HepG2 (cell line): Measurements from ENCODE around the gene PPP1R12B. TPM values are rescaled to one million over a fixed set of nuclear protein-coding genes. Genes with fewer than 3 reads are reported as not detected.

Experiments
- ATAC-seq: fragments of 200-7000 bp; cut with Tn5 transposase; 3 replicates; pipeline ENCODE4 v1.9.1; 2020; ENCODE audit warnings: mild to moderate bottlenecking, moderate library complexity
- BruUV-seq: library from RNA; stranded (reverse); fragments of 400-500 nt; replicated peaks from 2 replicates; lab custom pipeline; 2021; lab: Mats Ljungman, UMichigan
- CTCF ChIA-PET: fragments of 300-600 bp; formaldehyde crosslinking; extraction: SDS; loops from one replicate; lab custom pipeline; 2021; ENCODE audit warnings: low total read pairs, inconsistent platforms, low intra/inter-chr PET ratio; lab: Yijun Ruan, JAX
- POLR2A ChIA-PET: fragments of 350-600 bp; sonication (Branson Sonifier 250); formaldehyde crosslinking; loops from one replicate; lab custom pipeline; 2020; ENCODE audit warnings: antibody characterized with exemption, inconsistent platforms; lab: Yijun Ruan, JAX
- DNase-seq: peaks from one replicate; pipeline ENCODE4 v3.0.0-alpha.2; 2015; ENCODE audit warnings: low spot score
- FAIRE-seq: peaks from 3 replicates; lab custom pipeline; 2011; peaks lifted over from hg19 to GRCh38; lab: Jason Lieb, UNC
- H2AFZ ChIP-seq: one replicate; pipeline ENCODE4 v1.6.1; 2011; ENCODE audit warnings: low read length, inconsistent platforms
- H3K27ac ChIP-seq: fragments of 300-600 bp; 3 replicates; pipeline ENCODE4 v1.8.0; 2011; ENCODE audit warnings: mixed run types, mild to moderate bottlenecking, mixed read lengths, low read length, inconsistent platforms; ENCODE audit not compliant: insufficient read depth; ENCODE audit errors: extremely low read length
- H3K27me3 ChIP-seq, 2 experiments: fragments of 200-600 bp in 1 of 2; 2 replicates in 1 of 2; 3 replicates in 1 of 2; pipeline versions ENCODE4 v1.6.0 to v1.8.0; 2011; ENCODE audit warnings: low read length in 2 of 2, mild to moderate bottlenecking in 2 of 2, moderate library complexity in 2 of 2, inconsistent platforms in 1 of 2; ENCODE audit not compliant: insufficient read depth in 2 of 2, control insufficient read depth in 1 of 2
- H3K36me3 ChIP-seq, 2 experiments: fragments of 200-600 bp in 1 of 2; replicated peaks in 1 of 2; 2 replicates in 1 of 2; 3 replicates in 1 of 2; pipeline versions ENCODE4 v1.5.1 to v1.8.0; 2011; ENCODE audit warnings: low read length in 2 of 2, inconsistent platforms in 1 of 2; ENCODE audit not compliant: insufficient read depth in 2 of 2, control insufficient read depth in 1 of 2
- H3K4me1 ChIP-seq: 2 replicates; pipeline ENCODE4 v1.5.1; 2012; ENCODE audit warnings: low read length, inconsistent platforms; ENCODE audit not compliant: insufficient read depth
- H3K4me2 ChIP-seq: 2 replicates; pipeline ENCODE4 v1.6.0; 2011; ENCODE audit warnings: low read depth, low read length, inconsistent platforms
- H3K4me3 ChIP-seq, 3 experiments: fragments of 200-600 bp in 1 of 3; sonication (generic), shearing (Covaris generic) in 1 of 3; replicated peaks in 1 of 3; 2 replicates each; pipeline ENCODE4 v1.5.1; 2011 to 2016; ENCODE audit warnings: low read length in 3 of 3, inconsistent platforms in 2 of 3, low read depth in 2 of 3, mild to moderate bottlenecking in 2 of 3, control low read depth in 1 of 3, mixed read lengths in 1 of 3; ENCODE audit not compliant: insufficient read depth in 1 of 3
- H3K79me2 ChIP-seq: one replicate; pipeline ENCODE4 v1.6.1; 2011; ENCODE audit warnings: low read length, inconsistent platforms; ENCODE audit not compliant: insufficient read depth
- H3K9ac ChIP-seq: 2 replicates; pipeline ENCODE4 v1.6.0; 2011; ENCODE audit warnings: mild to moderate bottlenecking, low read depth, low read length, inconsistent platforms; ENCODE audit not compliant: insufficient read depth
- H3K9me3 ChIP-seq: 2 replicates; pipeline ENCODE4 v1.5.1; 2012; ENCODE audit warnings: mild to moderate bottlenecking, low read length
- H4K20me1 ChIP-seq: 2 replicates; pipeline ENCODE4 v1.6.0; 2011; ENCODE audit warnings: inconsistent platforms, mild to moderate bottlenecking, low read length, moderate library complexity; ENCODE audit not compliant: insufficient read depth
- KDM1A ChIP-seq: IDR thresholded peaks from 2 replicates; pipeline ENCODE4 v1.6.1; 2016; ENCODE audit warnings: missing compliant biosample characterization
- MAFG ChIP-seq: sonication (generic); formaldehyde crosslinking; IDR thresholded peaks from 2 replicates; pipeline ENCODE4 v1.5.1; 2020; ENCODE audit warnings: mild to moderate bottlenecking, missing genetic modification reagents
- SRSF9 ChIP-seq: fragments of 200-400 bp; formaldehyde crosslinking; IDR thresholded peaks from 2 replicates; pipeline ENCODE4 v1.6.1; 2018; ENCODE audit warnings: borderline replicate concordance, mild to moderate bottlenecking, low read depth, low read length; ENCODE audit not compliant: insufficient read depth, poor library complexity, severe bottlenecking
- WGBS: methylation state at CpG from one replicate; pipeline ENCODE4 v1.1.6; 2017; ENCODE audit warnings: low lambda C conversion rate; 5-methylcytosine and 5-hydroxymethylcytosine counted together
- in situ Hi-C: cut with HindIII; loops from 2 replicates; pipeline ENCODE4 v1.10.0; 2017; ENCODE audit warnings: low pct_unique_long_range_greater_than_20kb; ENCODE audit not compliant: extremely low pct_ligation_motif_present
- intact Hi-C: fragments of 100-400 bp; cut with micrococcal nuclease; formaldehyde crosslinking; loops from one replicate; pipeline ENCODE4 v1.10.0; 2022; ENCODE audit not compliant: unreplicated experiment
- polyA plus RNA-seq, 8 experiments: library from polyadenylated mRNA; depleted of rRNA in 3 of 8; stranded (reverse) in 7 of 8; unstranded in 1 of 8; fragments of >200 nt; fragmentation: Illumina TruSeq in 4 of 8; extraction: Trizol in 4 of 8; gene quantifications; 2 replicates each; pipeline versions ENCODE4 v1.2.1 to v1.2.3, GENCODE V29; 2011 to 2016; ENCODE audit warnings: low read depth in 4 of 8, missing spikeins in 1 of 8, mixed read lengths in 1 of 8; ENCODE audit not compliant: insufficient read depth in 1 of 8
- total RNA-seq, 5 experiments: library from RNA; depleted of rRNA; stranded (reverse); fragments of >200 nt; fragmentation: Illumina TruSeq; extraction: Trizol; gene quantifications; 2 replicates each; pipeline ENCODE4 v1.2.3, GENCODE V29; 2016; ENCODE audit warnings: low read depth in 1 of 5
- TF ChIP-seq, protein P1 (sequence below): sonication (generic); formaldehyde crosslinking; IDR thresholded peaks from 2 replicates; pipeline ENCODE4 v1.5.0; 2020; ENCODE audit warnings: mild to moderate bottlenecking, missing genetic modification reagents, moderate library complexity
- TF ChIP-seq, protein P2 (sequence below): sonication (generic); formaldehyde crosslinking; IDR thresholded peaks from 2 replicates; pipeline ENCODE4 v1.4.0; 2020; ENCODE audit warnings: mild to moderate bottlenecking, missing genetic modification reagents

Gene PPP1R12B
- total and polyA plus RNA-seq, 2 of the 13 experiments (the other 11 are each of a cell fraction or from before 2014, with no cell fraction given) = 12.0 to 13.6 TPM

DNA sequence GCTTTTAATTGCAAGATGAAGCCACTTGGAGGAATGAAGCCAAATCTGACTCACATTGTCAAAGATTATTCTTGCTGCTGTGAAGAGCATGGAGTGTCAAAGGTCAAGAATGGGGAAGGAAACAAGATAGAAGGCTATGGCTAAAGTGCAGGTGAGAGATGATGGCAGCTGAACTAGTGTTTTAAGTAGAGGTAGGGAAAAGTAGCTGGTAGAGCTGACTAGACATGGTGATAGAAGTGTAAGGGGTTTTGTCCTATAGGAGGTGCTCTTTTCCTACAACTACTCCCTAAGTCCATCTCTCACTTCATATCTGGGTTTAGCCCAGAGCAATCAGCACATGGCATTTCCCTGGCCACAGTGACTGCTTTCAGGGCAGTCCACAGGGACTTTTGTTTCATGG, 18.6 kb upstream of the PPP1R12B start:
- Histone ChIP-seq H3K4me1 (no peaks in the 10 kb centered on the region), H3K79me2 (no peaks in the 10 kb centered on the region), H3K36me3 (peaks cover 5 to 33% of the 10 kb centered on the region in 2 experiments), H3K27ac (no peak overlapping the region), H2AFZ (no peak overlapping the region), H3K27me3 (no peaks in the 10 kb centered on the region), H3K4me2 (no peak overlapping the region), H3K9me3 (no peaks in the 10 kb centered on the region), H3K9ac (no peak overlapping the region), H3K4me3 (no peak overlapping the region), H4K20me1 (no peaks in the 10 kb centered on the region)
- in situ Hi-C loops = no loop called here
- FAIRE-seq (no peak), DNase-seq (no peak), ATAC-seq (no peak)
- CTCF ChIA-PET = no interaction called here
- no TSS peak for BruUV-seq
- POLR2A ChIA-PET = no interaction called here
- intact Hi-C loops = no loop called here
- TF ChIP-seq, protein P1, sequence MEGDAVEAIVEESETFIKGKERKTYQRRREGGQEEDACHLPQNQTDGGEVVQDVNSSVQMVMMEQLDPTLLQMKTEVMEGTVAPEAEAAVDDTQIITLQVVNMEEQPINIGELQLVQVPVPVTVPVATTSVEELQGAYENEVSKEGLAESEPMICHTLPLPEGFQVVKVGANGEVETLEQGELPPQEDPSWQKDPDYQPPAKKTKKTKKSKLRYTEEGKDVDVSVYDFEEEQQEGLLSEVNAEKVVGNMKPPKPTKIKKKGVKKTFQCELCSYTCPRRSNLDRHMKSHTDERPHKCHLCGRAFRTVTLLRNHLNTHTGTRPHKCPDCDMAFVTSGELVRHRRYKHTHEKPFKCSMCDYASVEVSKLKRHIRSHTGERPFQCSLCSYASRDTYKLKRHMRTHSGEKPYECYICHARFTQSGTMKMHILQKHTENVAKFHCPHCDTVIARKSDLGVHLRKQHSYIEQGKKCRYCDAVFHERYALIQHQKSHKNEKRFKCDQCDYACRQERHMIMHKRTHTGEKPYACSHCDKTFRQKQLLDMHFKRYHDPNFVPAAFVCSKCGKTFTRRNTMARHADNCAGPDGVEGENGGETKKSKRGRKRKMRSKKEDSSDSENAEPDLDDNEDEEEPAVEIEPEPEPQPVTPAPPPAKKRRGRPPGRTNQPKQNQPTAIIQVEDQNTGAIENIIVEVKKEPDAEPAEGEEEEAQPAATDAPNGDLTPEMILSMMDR (CRISPR knock-in tag) = peak; percentile 20; the same call in 1 of the 2 replicates
- TF ChIP-seq KDM1A (CRISPR knock-in tag) = no peak

DNA sequence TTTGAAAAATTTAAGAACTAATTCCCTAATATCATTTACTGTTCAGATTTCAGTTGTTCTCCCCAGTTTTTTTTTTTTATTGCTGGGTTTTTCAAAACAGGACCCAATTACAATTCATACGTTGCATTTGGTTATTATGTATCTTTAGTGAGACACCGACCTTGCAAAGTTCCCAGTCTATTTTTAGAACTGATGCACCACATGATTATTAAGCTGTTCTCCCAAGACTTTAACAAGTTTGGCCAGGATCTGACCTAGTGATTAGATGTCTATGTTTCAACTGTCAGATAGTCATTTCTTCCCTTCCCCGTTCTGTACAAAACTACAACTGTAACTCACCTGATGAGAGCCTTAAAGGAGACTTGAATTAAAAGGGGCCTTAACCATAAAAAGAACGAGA, 14.6 kb upstream of the PPP1R12B start:
- ATAC-seq (no peak), DNase-seq (no peak), FAIRE-seq (no peak)
- ChIA-PET POLR2A (no interaction called here), CTCF (no interaction called here)
- Histone ChIP-seq H3K9me3 (no peaks in the 10 kb centered on the region), H3K4me2 (no peak overlapping the region), H3K36me3 (peaks cover 8 to 43% of the 10 kb centered on the region in 2 experiments), H3K27ac (no peak overlapping the region), H3K79me2 (no peaks in the 10 kb centered on the region), H4K20me1 (no peaks in the 10 kb centered on the region), H3K4me3 (no peak overlapping the region), H3K27me3 (no peaks in the 10 kb centered on the region), H3K9ac (no peak overlapping the region), H2AFZ (no peak overlapping the region), H3K4me1 (peaks cover 7% of the 10 kb centered on the region; the same call in 1 of the 2 replicates)
- BruUV-seq = no TSS peak
- intact Hi-C loops = no loop called here
- 97% methylated on average over 4 of the region's 4 CpGs for WGBS
- in situ Hi-C loops = no loop called here
- no peak for TF ChIP-seq MAFG (CRISPR knock-in tag)
- TF ChIP-seq, protein P2, sequence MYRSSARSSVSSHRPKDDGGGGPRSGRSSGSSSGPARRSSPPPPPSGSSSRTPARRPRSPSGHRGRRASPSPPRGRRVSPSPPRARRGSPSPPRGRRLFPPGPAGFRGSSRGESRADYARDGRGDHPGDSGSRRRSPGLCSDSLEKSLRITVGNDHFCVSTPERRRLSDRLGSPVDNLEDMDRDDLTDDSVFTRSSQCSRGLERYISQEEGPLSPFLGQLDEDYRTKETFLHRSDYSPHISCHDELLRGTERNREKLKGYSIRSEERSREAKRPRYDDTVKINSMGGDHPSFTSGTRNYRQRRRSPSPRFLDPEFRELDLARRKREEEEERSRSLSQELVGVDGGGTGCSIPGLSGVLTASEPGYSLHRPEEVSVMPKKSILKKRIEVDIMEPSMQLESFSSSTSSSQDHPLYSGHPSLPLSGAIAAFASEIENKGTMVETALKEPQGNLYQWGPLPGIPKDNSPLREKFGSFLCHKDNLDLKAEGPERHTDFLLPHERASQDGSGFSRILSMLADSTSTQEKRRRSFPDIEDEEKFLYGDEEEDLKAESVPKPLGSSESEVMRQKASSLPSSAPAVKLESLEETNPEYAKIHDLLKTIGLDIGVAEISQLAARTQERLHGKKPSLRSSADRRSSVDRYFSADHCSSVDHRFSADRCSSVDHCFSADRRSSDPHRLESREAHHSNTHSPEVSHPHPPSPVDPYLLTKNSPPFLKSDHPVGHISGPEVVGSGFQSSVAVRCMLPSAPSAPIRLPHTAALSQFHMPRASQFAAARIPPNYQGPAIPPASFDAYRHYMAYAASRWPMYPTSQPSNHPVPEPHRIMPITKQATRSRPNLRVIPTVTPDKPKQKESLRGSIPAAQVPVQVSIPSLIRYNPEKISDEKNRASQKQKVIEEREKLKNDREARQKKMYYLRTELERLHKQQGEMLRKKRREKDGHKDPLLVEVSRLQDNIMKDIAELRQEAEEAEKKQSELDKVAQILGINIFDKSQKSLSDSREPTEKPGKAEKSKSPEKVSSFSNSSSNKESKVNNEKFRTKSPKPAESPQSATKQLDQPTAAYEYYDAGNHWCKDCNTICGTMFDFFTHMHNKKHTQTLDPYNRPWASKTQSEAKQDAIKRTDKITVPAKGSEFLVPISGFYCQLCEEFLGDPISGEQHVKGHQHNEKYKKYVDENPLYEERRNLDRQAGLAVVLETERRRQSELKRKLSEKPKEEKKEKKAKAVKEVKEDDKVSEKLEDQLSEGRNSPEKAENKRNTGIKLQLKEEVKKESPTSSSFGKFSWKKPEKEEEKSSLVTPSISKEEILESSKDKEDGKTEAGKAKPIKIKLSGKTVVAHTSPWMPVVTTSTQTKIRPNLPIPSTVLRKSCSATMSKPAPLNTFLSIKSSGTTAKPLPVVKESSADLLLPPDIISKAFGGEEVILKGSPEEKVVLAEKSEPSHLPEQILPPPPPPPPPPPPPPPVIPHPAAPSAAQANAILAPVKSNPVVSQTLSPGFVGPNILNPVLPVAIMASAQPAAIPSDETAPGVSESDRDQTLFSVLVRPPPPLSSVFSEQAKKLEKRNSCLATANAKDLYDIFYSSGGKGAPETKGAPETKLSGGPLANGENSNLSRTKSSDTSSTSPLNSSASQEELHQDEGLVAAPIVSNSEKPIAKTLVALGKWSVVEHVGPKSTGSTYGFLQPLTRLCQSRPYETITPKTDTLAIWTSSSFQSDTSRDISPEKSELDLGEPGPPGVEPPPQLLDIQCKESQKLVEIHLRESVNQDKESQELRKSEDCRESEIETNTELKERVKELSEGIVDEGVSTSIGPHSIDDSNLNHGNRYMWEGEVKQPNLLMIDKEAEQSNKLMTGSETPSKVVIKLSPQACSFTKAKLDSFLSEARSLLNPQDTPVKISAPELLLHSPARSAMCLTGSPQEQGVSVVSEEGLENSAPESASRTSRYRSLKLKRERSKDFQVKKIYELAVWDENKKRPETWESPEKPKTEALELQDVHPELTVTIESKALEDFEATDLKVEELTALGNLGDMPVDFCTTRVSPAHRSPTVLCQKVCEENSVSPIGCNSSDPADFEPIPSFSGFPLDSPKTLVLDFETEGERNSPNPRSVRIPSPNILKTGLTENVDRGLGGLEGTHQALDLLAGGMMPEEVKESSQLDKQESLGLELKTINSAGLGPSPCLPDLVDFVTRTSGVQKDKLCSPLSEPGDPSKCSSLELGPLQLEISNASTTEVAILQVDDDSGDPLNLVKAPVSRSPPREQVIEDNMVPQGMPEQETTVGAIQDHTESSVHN = no peak
- no peak for TF ChIP-seq SRSF9
